Left ventricle myocardium superior (tissue), 1 donor: ENCODE measurements around the gene PSMA5. TPM values are rescaled to one million over a fixed set of nuclear protein-coding genes. Genes with fewer than 3 reads are reported as not detected.
"Not testable (repeated sequence)": the region's sequence is repeated elsewhere in the genome, so short reads cannot be mapped to it uniquely, and the experiment has no call there.

Experiments
- ATAC-seq: fragments of 200-7000 bp; cut with Tn5 transposase; one replicate; pipeline ENCODE4 v1.9.1; 2020; ENCODE audit warnings: mild to moderate bottlenecking, moderate library complexity
- DNase-seq: peaks from one replicate; pipeline ENCODE4 v3.0.0-alpha.2; 2020
- intact Hi-C: fragments of 100-400 bp; cut with micrococcal nuclease; formaldehyde crosslinking; loops from one replicate; pipeline ENCODE4 v1.11.0; 2022
- total RNA-seq: library from RNA; stranded (reverse); fragmentation: NEBNext Ultra II Directional; extraction: Animal tissue kit (Norgen Biotek cat#: 25700); gene quantifications from one replicate; pipeline ENCODE4 v1.2.1, GENCODE V29; 2021
- donor health status: DM: no; HTN: yes; CAD: no; lungs with severe emphysema.

The PSMA5 gene
- total RNA-seq, 1 donor from 2014 or later = 50.8 TPM

GRCh38 chr1:109377698-109378097 is 48.5 kb downstream of the PSMA5 start:
- DNase-seq (no peak), ATAC-seq (no peak)
- intact Hi-C loops = no loop called here

GRCh38 chr1:109373696-109374095 is 52.6 kb downstream of the PSMA5 start:
- ATAC-seq, intact Hi-C loops, DNase-seq: not testable (repeated sequence)

- intact Hi-C loops = no loop called here
These were observed 53.1 kb downstream of the PSMA5 start for GRCh38 chr1:109373126-109373525.

GRCh38 chr1:109372281-109372680 is 54.0 kb downstream of the PSMA5 start:
- ATAC-seq = no peak
- DNase-seq = no peak
- intact Hi-C loops = no loop called here

More at GRCh38 chr1:109373126-109373525, 53.1 kb downstream of the PSMA5 start:
- peak; percentile 50 for ATAC-seq
- no peak for DNase-seq

- intact Hi-C loops = no loop called here
- DNase-seq = no peak
- ATAC-seq = peak; percentile 80
These were observed 54.9 kb downstream of the PSMA5 start for GRCh38 chr1:109371341-109371739.

GRCh38 chr1:109370712-109371340 is 55.4 kb downstream of the PSMA5 start:
- intact Hi-C loops = no loop called here
- peak; percentile 44 for ATAC-seq
- no peak for DNase-seq

GRCh38 chr1:109369167-109369746 is 57.0 kb downstream of the PSMA5 start:
- ATAC-seq (no peak), DNase-seq (no peak)
- intact Hi-C loops = no loop called here

GRCh38 chr1:109368464-109368863 is 57.8 kb downstream of the PSMA5 start:
- intact Hi-C loops = no loop called here
- no peak for ATAC-seq

GRCh38 chr1:109367626-109368025 is 58.6 kb downstream of the PSMA5 start:
- ATAC-seq (no peak), DNase-seq (no peak)
- intact Hi-C loops = no loop called here

More at GRCh38 chr1:109368464-109368863, 57.8 kb downstream of the PSMA5 start:
- DNase-seq = no peak

- ATAC-seq (no peak), DNase-seq (no peak)
- intact Hi-C loops = no loop called here
These were observed 60.5 kb downstream of the PSMA5 start for GRCh38 chr1:109365642-109366204.

- no peak for DNase-seq
- intact Hi-C loops = no loop called here
- peak; percentile 42 for ATAC-seq
These were observed 64.6 kb downstream of the PSMA5 start for GRCh38 chr1:109361649-109362048.

- no peak for DNase-seq
- intact Hi-C loops = no loop called here
- ATAC-seq = no peak
These were observed 65.2 kb downstream of the PSMA5 start for GRCh38 chr1:109361069-109361468.

GRCh38 chr1:109357616-109358015 is 68.6 kb downstream of the PSMA5 start:
- peak; percentile 19 for ATAC-seq

GRCh38 chr1:109356915-109357314 is 69.3 kb downstream of the PSMA5 start:
- intact Hi-C loops = no loop called here
- DNase-seq (no peak), ATAC-seq (no peak)

More at GRCh38 chr1:109357616-109358015, 68.6 kb downstream of the PSMA5 start:
- DNase-seq = no peak
- intact Hi-C loops = no loop called here

- ATAC-seq = no peak
- intact Hi-C loops = no loop called here
- no peak for DNase-seq
These were observed 69.7 kb downstream of the PSMA5 start for GRCh38 chr1:109356505-109356904.

- DNase-seq (no peak), ATAC-seq (no peak)
- intact Hi-C loops = no loop called here
These were observed 71.3 kb downstream of the PSMA5 start for GRCh38 chr1:109354929-109355328.

GRCh38 chr1:109351457-109351856 is 74.8 kb downstream of the PSMA5 start:
- no peak for ATAC-seq
- intact Hi-C loops = no loop called here
- DNase-seq = no peak

- intact Hi-C loops = no loop called here
- DNase-seq (no peak), ATAC-seq (no peak)
These were observed 75.6 kb downstream of the PSMA5 start for GRCh38 chr1:109350655-109351054.

- no peak for ATAC-seq
- intact Hi-C loops = no loop called here
- no peak for DNase-seq
These were observed 76.1 kb downstream of the PSMA5 start for GRCh38 chr1:109350182-109350581.
